OCI-LY3 (cell line): Measurements from ENCODE around the gene SRSF12.

Source experiments
- CTCF ChIP-seq: fragments of 200-600, 300-600 bp; sonication (generic); IDR thresholded peaks from 2 replicates; pipeline ENCODE4 v1.5.1; 2014; ENCODE audit warnings: antibody characterized with exemption, low read length, low read depth
- EZH2phosphoT487 ChIP-seq: fragments of 200-600 bp; shearing (Covaris generic); IDR thresholded peaks from 2 replicates; pipeline ENCODE4 v1.6.1; 2018; ENCODE audit warnings: antibody characterized with exemption, mixed run types, low read depth

GRCh38 chr6:89084542-89084941 is 33.3 kb downstream of the SRSF12 start:
- no peak for TF ChIP-seq CTCF
- TF ChIP-seq EZH2phosphoT487: no peak
